Skin of body (tissue), 3 donors: ENCODE results near the gene ANKRD10. TPM values are rescaled to one million over a fixed set of nuclear protein-coding genes. Genes with fewer than 3 reads are reported as not detected.

Source experiments
- DNase-seq: peaks from one replicate; lab custom pipeline; 2025; lab: John Stamatoyannopoulos, UW
- small RNA-seq: library from RNA; depleted of rRNA; stranded (forward); fragments of <200 nt; gene quantifications from one replicate; pipeline ENCODE3, GENCODE V24; 2014; ENCODE audit warnings: low replicate concordance
- total RNA-seq: library from RNA; depleted of rRNA; stranded (reverse); fragments of >200 nt; gene quantifications from one replicate; pipeline ENCODE4 v1.2.3, GENCODE V29; 2014

ANKRD10 gene
- total RNA-seq, 1 donor from 2014 or later = 110 TPM

GRCh38 chr13:110831437-110832204, 83.2 kb downstream of the ANKRD10 start:
- no peak for DNase-seq

DNA sequence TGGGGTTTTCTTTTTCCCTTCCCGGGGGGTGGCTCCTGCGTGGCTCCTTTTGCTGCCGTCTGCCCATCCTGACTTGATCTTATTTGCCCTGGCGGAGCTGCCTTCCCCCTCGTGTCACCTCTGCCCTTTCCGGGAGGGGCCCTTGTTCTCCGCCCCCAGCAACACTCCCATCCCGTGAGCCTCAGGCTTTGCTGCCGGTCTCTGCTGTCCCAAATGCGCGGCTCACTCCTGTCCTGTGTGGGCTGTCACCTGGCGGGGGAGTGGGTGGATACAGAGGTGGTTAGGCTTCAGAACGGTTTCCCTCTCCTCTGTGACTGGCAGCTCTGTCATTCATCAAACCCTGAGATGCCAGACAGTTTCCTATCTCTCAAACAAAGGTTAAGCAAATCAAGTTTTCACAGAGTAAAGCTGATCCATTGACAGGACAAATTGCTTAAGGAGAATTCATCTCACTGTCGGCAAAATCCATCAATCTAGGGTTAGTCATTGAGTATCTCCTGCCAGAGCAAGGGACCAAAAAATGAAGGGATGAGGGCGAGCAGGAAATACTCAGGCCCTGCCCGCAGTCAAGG, 84.0 kb downstream of the ANKRD10 start:
- no peak for DNase-seq

DNA sequence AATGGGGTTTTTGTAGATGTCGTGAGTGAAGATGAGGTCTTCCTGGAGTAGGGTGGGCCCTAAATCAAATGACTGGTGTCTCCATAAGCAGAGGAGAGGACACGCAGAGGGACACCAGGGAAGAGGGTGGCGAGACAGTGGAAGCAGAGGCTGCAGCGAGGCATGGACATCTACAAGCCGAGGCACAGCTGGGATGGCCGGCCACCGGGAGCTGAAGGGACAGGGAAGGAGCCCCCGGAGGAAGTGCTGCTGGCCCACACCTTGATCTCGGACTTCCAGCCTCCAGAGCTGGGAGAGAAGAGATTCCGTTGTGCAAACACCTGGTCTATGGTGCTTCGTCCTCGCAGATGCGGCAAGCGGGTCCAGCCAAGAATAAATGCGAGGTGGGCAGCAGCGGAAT, 84.5 kb downstream of the ANKRD10 start:
- DNase-seq = no peak

GRCh38 chr13:110829486-110829885, 85.4 kb downstream of the ANKRD10 start:
- DNase-seq = no peak

- DNase-seq = no peak
Observed at GRCh38 chr13:110828705-110829104, 86.2 kb downstream of the ANKRD10 start.

Small RNA genes within 50 kb of the gene (small RNA-seq; reads per million reads assigned to genes)
- gene AL442128.1 = not detected

Other genes with a start within 250 kb of the ANKRD10 start
- gene CARS2, start 209.0 kb downstream of the ANKRD10 start, total RNA-seq = 44.2 TPM
- 13.5 TPM for gene ING1, start 201.4 kb downstream of the ANKRD10 start, total RNA-seq
- 114 TPM for gene ARHGEF7, start 200.2 kb upstream of the ANKRD10 start, total RNA-seq